ENCODE measurements around the gene CES2.

The CES2 gene

DNA sequence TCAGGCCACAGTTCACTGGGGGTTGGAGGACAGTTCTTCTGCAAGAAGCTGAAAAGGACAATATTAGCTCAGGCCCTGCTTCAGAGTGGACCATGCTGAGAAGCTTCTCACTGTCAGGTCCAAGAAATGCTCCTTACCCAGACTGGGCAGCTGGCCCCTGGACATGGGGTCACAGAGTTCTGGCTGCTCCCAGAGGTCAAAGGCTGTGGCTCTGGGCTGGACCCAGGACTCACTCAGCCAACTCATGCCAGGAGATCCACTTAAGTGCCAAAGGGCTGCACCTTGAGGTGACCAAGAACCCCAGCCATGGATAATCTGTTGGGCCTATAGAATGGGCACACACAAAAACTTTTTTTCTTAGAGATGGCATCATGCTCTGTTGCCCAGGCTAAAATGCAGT, 4.0 kb downstream of the CES2 start:
- no peaks in the 10 kb centered on the region for H3K9me3 ChIP-seq (ENCODE audit: control insufficient read depth, insufficient read depth, low read depth, low read length)
- no peak overlapping the region for H3K27ac ChIP-seq (ENCODE audit: extremely low read depth, low read depth, low read length)
- TF ChIP-seq GFI1B (tag by site-specific recombination; IDR thresholded peaks at IDR 0.05) (no peak), ZFP37 (tag by site-specific recombination; IDR thresholded peaks at IDR 0.05) (no peak), BCL11A (tag by site-specific recombination; IDR thresholded peaks at IDR 0.05; ENCODE audit: low read depth) (no peak), ZFP69B (tag by site-specific recombination; IDR thresholded peaks at IDR 0.05) (no peak), HOXD13 (CRISPR knock-in tag; IDR thresholded peaks at IDR 0.05; ENCODE audit: borderline replicate concordance) (no peak), OSR2 (tag by site-specific recombination; IDR thresholded peaks at IDR 0.05) (no peak), ZNF521 (tag by site-specific recombination; IDR thresholded peaks at IDR 0.05) (no peak), ZNF19 (tag by site-specific recombination; IDR thresholded peaks at IDR 0.05; ENCODE audit: low read depth) (no peak), KLF7 (tag by site-specific recombination; IDR thresholded peaks at IDR 0.05; ENCODE audit: borderline replicate concordance) (no peak), ZNF248 (tag by site-specific recombination; IDR thresholded peaks at IDR 0.05) (no peak), ZNF777 (tag by site-specific recombination; IDR thresholded peaks at IDR 0.05; ENCODE audit: borderline replicate concordance) (no peak), PRDM1 (tag by site-specific recombination; IDR thresholded peaks at IDR 0.05) (no peak), IKZF3 (tag by site-specific recombination; IDR thresholded peaks at IDR 0.05) (no peak), ZNF423 (tag by site-specific recombination; IDR thresholded peaks at IDR 0.05) (no peak)
- TF ChIP-seq, protein P1, sequence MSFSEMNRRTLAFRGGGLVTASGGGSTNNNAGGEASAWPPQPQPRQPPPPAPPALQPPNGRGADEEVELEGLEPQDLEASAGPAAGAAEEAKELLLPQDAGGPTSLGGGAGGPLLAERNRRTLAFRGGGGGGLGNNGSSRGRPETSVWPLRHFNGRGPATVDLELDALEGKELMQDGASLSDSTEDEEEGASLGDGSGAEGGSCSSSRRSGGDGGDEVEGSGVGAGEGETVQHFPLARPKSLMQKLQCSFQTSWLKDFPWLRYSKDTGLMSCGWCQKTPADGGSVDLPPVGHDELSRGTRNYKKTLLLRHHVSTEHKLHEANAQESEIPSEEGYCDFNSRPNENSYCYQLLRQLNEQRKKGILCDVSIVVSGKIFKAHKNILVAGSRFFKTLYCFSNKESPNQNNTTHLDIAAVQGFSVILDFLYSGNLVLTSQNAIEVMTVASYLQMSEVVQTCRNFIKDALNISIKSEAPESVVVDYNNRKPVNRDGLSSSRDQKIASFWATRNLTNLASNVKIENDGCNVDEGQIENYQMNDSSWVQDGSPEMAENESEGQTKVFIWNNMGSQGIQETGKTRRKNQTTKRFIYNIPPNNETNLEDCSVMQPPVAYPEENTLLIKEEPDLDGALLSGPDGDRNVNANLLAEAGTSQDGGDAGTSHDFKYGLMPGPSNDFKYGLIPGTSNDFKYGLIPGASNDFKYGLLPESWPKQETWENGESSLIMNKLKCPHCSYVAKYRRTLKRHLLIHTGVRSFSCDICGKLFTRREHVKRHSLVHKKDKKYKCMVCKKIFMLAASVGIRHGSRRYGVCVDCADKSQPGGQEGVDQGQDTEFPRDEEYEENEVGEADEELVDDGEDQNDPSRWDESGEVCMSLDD (tag by site-specific recombination; IDR thresholded peaks at IDR 0.05), result no peak
- TF ChIP-seq, protein P2, sequence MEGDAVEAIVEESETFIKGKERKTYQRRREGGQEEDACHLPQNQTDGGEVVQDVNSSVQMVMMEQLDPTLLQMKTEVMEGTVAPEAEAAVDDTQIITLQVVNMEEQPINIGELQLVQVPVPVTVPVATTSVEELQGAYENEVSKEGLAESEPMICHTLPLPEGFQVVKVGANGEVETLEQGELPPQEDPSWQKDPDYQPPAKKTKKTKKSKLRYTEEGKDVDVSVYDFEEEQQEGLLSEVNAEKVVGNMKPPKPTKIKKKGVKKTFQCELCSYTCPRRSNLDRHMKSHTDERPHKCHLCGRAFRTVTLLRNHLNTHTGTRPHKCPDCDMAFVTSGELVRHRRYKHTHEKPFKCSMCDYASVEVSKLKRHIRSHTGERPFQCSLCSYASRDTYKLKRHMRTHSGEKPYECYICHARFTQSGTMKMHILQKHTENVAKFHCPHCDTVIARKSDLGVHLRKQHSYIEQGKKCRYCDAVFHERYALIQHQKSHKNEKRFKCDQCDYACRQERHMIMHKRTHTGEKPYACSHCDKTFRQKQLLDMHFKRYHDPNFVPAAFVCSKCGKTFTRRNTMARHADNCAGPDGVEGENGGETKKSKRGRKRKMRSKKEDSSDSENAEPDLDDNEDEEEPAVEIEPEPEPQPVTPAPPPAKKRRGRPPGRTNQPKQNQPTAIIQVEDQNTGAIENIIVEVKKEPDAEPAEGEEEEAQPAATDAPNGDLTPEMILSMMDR (tag by site-specific recombination; IDR thresholded peaks at IDR 0.05), result no peak
- TF ChIP-seq, protein P3, sequence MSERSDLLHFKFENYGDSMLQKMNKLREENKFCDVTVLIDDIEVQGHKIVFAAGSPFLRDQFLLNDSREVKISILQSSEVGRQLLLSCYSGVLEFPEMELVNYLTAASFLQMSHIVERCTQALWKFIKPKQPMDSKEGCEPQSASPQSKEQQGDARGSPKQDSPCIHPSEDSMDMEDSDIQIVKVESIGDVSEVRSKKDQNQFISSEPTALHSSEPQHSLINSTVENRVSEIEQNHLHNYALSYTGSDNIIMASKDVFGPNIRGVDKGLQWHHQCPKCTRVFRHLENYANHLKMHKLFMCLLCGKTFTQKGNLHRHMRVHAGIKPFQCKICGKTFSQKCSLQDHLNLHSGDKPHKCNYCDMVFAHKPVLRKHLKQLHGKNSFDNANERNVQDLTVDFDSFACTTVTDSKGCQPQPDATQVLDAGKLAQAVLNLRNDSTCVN (tag by site-specific recombination; optimal IDR thresholded peaks at IDR 0.05), result no peak
- TF ChIP-seq, protein P4, sequence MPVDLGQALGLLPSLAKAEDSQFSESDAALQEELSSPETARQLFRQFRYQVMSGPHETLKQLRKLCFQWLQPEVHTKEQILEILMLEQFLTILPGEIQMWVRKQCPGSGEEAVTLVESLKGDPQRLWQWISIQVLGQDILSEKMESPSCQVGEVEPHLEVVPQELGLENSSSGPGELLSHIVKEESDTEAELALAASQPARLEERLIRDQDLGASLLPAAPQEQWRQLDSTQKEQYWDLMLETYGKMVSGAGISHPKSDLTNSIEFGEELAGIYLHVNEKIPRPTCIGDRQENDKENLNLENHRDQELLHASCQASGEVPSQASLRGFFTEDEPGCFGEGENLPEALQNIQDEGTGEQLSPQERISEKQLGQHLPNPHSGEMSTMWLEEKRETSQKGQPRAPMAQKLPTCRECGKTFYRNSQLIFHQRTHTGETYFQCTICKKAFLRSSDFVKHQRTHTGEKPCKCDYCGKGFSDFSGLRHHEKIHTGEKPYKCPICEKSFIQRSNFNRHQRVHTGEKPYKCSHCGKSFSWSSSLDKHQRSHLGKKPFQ (tag by site-specific recombination; IDR thresholded peaks at IDR 0.05), result no peak
- TF ChIP-seq, protein P5, sequence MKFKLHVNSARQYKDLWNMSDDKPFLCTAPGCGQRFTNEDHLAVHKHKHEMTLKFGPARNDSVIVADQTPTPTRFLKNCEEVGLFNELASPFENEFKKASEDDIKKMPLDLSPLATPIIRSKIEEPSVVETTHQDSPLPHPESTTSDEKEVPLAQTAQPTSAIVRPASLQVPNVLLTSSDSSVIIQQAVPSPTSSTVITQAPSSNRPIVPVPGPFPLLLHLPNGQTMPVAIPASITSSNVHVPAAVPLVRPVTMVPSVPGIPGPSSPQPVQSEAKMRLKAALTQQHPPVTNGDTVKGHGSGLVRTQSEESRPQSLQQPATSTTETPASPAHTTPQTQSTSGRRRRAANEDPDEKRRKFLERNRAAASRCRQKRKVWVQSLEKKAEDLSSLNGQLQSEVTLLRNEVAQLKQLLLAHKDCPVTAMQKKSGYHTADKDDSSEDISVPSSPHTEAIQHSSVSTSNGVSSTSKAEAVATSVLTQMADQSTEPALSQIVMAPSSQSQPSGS (tag by site-specific recombination; IDR thresholded peaks at IDR 0.05; ENCODE audit: low read depth), result no peak
- peaks cover 2% of the 10 kb centered on the region; the same call in 1 of the 2 replicates for H3K4me1 ChIP-seq (ENCODE audit: control insufficient read depth, insufficient read depth, low read length)
- peaks cover 0 to 71% of the 10 kb centered on the region in 2 experiments; a peak in 1 of 3 replicates for H3K36me3 ChIP-seq (ENCODE audit: control insufficient read depth in 2 of 2, insufficient read depth in 1 of 2, low read length in 2 of 2)
- POLR2A ChIA-PET, result no interaction called here
- CTCF ChIA-PET, result interaction anchor here (1.0 kb wide), 1 partner anchor 44 kb away, joined by 3 read pairs; no protein-coding TSS in a partner anchor
- no peak overlapping the region for H3K4me3 ChIP-seq (ENCODE audit: low read depth, low read length)

All from HEK293 (cell line).